IMR-90 (cell line): ENCODE data around the gene TMEM95. TPM values are rescaled to one million over a fixed set of nuclear protein-coding genes. Genes with fewer than 3 reads are reported as not detected.
A peak's percentile ranks its signal among the peaks of the same experiment; 100 is the strongest.

Source experiments
- ATAC-seq: fragments of 200-7000 bp; cut with Tn5 transposase; 2 replicates; pipeline ENCODE4 v1.9.1; 2020; ENCODE audit warnings: low read depth, mild to moderate bottlenecking, moderate library complexity
- BruUV-seq: library from RNA; stranded (reverse); fragments of 400-500 nt; replicated peaks from 2 replicates; lab custom pipeline; 2021; lab: Mats Ljungman, UMichigan
- CTCF ChIA-PET: fragments of 300-600 bp; formaldehyde crosslinking; extraction: SDS; loops from one replicate; lab custom pipeline; 2021; ENCODE audit warnings: antibody characterized with exemption; lab: Yijun Ruan, JAX
- POLR2A ChIA-PET: fragments of 300-600 bp; sonication (Branson Sonifier 250); formaldehyde crosslinking; loops from one replicate; lab custom pipeline; 2022; ENCODE audit warnings: antibody characterized with exemption; ENCODE audit not compliant: unreplicated experiment; lab: Charles Lee
- DNase-seq: peaks from one replicate; pipeline ENCODE4 v3.0.0; 2013
- H2AFZ ChIP-seq: replicated peaks from 2 replicates; pipeline ENCODE3; 2013; ENCODE audit warnings: low read length, mild to moderate bottlenecking; ENCODE audit not compliant: poor library complexity
- H2AK5ac ChIP-seq: 2 replicates; pipeline ENCODE4 v1.6.1; 2013; ENCODE audit warnings: low read depth, low read length, inconsistent platforms
- H2AK9ac ChIP-seq: replicated peaks from 2 replicates; pipeline ENCODE3; 2013; ENCODE audit warnings: mild to moderate bottlenecking, low read depth, low read length, moderate library complexity; ENCODE audit not compliant: poor library complexity
- H2BK120ac ChIP-seq: 2 replicates; pipeline ENCODE4 v1.6.1; 2013; ENCODE audit warnings: low read depth, low read length, inconsistent platforms
- H2BK15ac ChIP-seq: 3 replicates; pipeline ENCODE4 v1.6.1; 2013; ENCODE audit warnings: low read depth, low read length, inconsistent platforms
- H2BK20ac ChIP-seq: 2 replicates; pipeline ENCODE4 v1.6.1; 2013; ENCODE audit warnings: low read depth, mild to moderate bottlenecking, inconsistent platforms, low read length, moderate library complexity
- H2BK5ac ChIP-seq: 2 replicates; pipeline ENCODE4 v1.6.1; 2013; ENCODE audit warnings: mild to moderate bottlenecking, low read depth, low read length, inconsistent platforms; ENCODE audit not compliant: poor library complexity, severe bottlenecking
- H3K14ac ChIP-seq: replicated peaks from 2 replicates; pipeline ENCODE4 v1.6.1; 2013; ENCODE audit warnings: low read depth, low read length, inconsistent platforms
- H3K18ac ChIP-seq: 2 replicates; pipeline ENCODE4 v1.6.1; 2013; ENCODE audit warnings: low read depth, low read length, control low read depth
- H3K23ac ChIP-seq: 2 replicates; pipeline ENCODE4 v1.6.1; 2013; ENCODE audit warnings: low read depth, low read length, inconsistent platforms
- H3K27ac ChIP-seq: 2 replicates; pipeline ENCODE4 v1.5.1; 2013; ENCODE audit warnings: mild to moderate bottlenecking, control low read depth, low read length; ENCODE audit not compliant: insufficient read depth
- H3K27me3 ChIP-seq: 2 replicates; pipeline ENCODE4 v1.6.1; 2013; ENCODE audit warnings: low read length; ENCODE audit not compliant: control insufficient read depth, insufficient read depth
- H3K36me3 ChIP-seq: 2 replicates; pipeline ENCODE4 v1.6.1; 2013; ENCODE audit warnings: low read length, mixed read lengths; ENCODE audit not compliant: control insufficient read depth, insufficient read depth
- H3K4ac ChIP-seq: 2 replicates; pipeline ENCODE4 v1.6.1; 2013; ENCODE audit warnings: low read depth, low read length, inconsistent platforms
- H3K4me1 ChIP-seq: 2 replicates; pipeline ENCODE4 v1.6.1; 2013; ENCODE audit warnings: low read length, mixed read lengths; ENCODE audit not compliant: control insufficient read depth, insufficient read depth
- H3K4me2 ChIP-seq: 2 replicates; pipeline ENCODE4 v1.6.1; 2013; ENCODE audit warnings: low read depth, mild to moderate bottlenecking, control low read depth, low read length, moderate library complexity
- H3K4me3 ChIP-seq: 2 replicates; pipeline ENCODE4 v1.5.1; 2013; ENCODE audit warnings: low read depth, mild to moderate bottlenecking, control low read depth, low read length, moderate library complexity; ENCODE audit not compliant: insufficient read depth
- H3K56ac ChIP-seq: 2 replicates; pipeline ENCODE4 v1.6.1; 2013; ENCODE audit warnings: low read length, inconsistent platforms; ENCODE audit not compliant: insufficient read depth; ENCODE audit errors: extremely low read depth
- H3K79me1 ChIP-seq, 2 experiments: 2 replicates each; pipeline ENCODE4 v1.6.1; 2013; ENCODE audit warnings: low read length in 2 of 2, inconsistent platforms in 1 of 2, low read depth in 1 of 2
- H3K9ac ChIP-seq: 2 replicates; pipeline ENCODE4 v1.6.1; 2013; ENCODE audit warnings: low read depth, low read length, control low read depth
- H3K9me1 ChIP-seq: 2 replicates; pipeline ENCODE4 v1.6.1; 2013; ENCODE audit warnings: low read length, inconsistent platforms; ENCODE audit not compliant: insufficient read depth
- H3K9me3 ChIP-seq: 2 replicates; pipeline ENCODE4 v1.6.1; 2013; ENCODE audit warnings: low read length; ENCODE audit not compliant: control insufficient read depth, insufficient read depth
- H4K20me1 ChIP-seq: 2 replicates; pipeline ENCODE4 v1.6.1; 2013; ENCODE audit warnings: low read length, inconsistent platforms; ENCODE audit not compliant: insufficient read depth
- H4K5ac ChIP-seq: 2 replicates; pipeline ENCODE4 v1.6.1; 2013; ENCODE audit warnings: mild to moderate bottlenecking, low read depth, low read length, control low read depth
- H4K8ac ChIP-seq, 2 experiments: 2 replicates each; pipeline ENCODE4 v1.6.1; 2013; ENCODE audit warnings: low read depth in 2 of 2, low read length in 2 of 2, control low read depth in 1 of 2, inconsistent platforms in 1 of 2
- H4K91ac ChIP-seq: 2 replicates; pipeline ENCODE4 v1.6.1; 2013; ENCODE audit warnings: low read depth, low read length, inconsistent platforms; ENCODE audit not compliant: insufficient read depth
- BHLHE40 ChIP-seq: fragments of 150-350 bp; IDR thresholded peaks from 2 replicates; pipeline ENCODE4 v1.6.1; 2016; ENCODE audit warnings: mild to moderate bottlenecking, low read depth, low read length
- CEBPB ChIP-seq: IDR thresholded peaks from 2 replicates; pipeline ENCODE4 v1.6.1; 2012; ENCODE audit warnings: low read depth, low read length, improper control_type of control experiment
- CHD1 ChIP-seq: IDR thresholded peaks from 2 replicates; pipeline ENCODE4 v1.6.1; 2012; ENCODE audit warnings: low read depth, low read length, improper control_type of control experiment
- FOS ChIP-seq: fragments of 150-350 bp; IDR thresholded peaks from 2 replicates; pipeline ENCODE4 v1.6.1; 2016; ENCODE audit warnings: low read depth, low read length
- MAFK ChIP-seq: IDR thresholded peaks from 2 replicates; pipeline ENCODE4 v1.6.1; 2012; ENCODE audit warnings: low read depth, low read length, improper control_type of control experiment
- MAZ ChIP-seq: IDR thresholded peaks from 2 replicates; pipeline ENCODE4 v1.6.1; 2012; ENCODE audit warnings: low read depth, mild to moderate bottlenecking, low read length, improper control_type of control experiment, moderate library complexity, borderline replicate concordance
- MXI1 ChIP-seq: IDR thresholded peaks from 2 replicates; pipeline ENCODE4 v1.6.1; 2012; ENCODE audit warnings: low read depth, mild to moderate bottlenecking, low read length, moderate library complexity, borderline replicate concordance
- NFE2L2 ChIP-seq: fragments of 150-350 bp; IDR thresholded peaks from 2 replicates; pipeline ENCODE4 v1.6.1; 2016; ENCODE audit warnings: low read depth, mild to moderate bottlenecking, low read length
- POLR2A ChIP-seq: IDR thresholded peaks from 2 replicates; pipeline ENCODE4 v1.6.1; 2012; ENCODE audit warnings: mild to moderate bottlenecking, low read depth, low read length
- RAD21 ChIP-seq: IDR thresholded peaks from 2 replicates; pipeline ENCODE4 v1.6.1; 2012; ENCODE audit warnings: low read length, improper control_type of control experiment
- RCOR1 ChIP-seq: IDR thresholded peaks from 2 replicates; pipeline ENCODE4 v1.6.1; 2012; ENCODE audit warnings: mild to moderate bottlenecking, low read length, improper control_type of control experiment; ENCODE audit not compliant: insufficient replicate concordance
- RFX5 ChIP-seq: IDR thresholded peaks from 2 replicates; pipeline ENCODE4 v1.8.0; 2012; ENCODE audit warnings: low read depth, mild to moderate bottlenecking, low read length, moderate library complexity
- SMC3 ChIP-seq: fragments of 150-350 bp; IDR thresholded peaks from 2 replicates; pipeline ENCODE4 v1.6.1; 2016; ENCODE audit warnings: low read depth, mild to moderate bottlenecking, antibody characterized with exemption, low read length, moderate library complexity
- USF2 ChIP-seq: fragments of 150-350 bp; IDR thresholded peaks from 2 replicates; pipeline ENCODE4 v1.6.1; 2017; ENCODE audit warnings: mild to moderate bottlenecking, antibody characterized with exemption, low read length, low read depth
- WGBS, 2 experiments: methylation state at CpG; one replicate each; pipeline versions ENCODE4 v1.1.5 to v1.1.7; 2013; ENCODE audit warnings: missing lambda C conversion rate in 2 of 2; ENCODE audit not compliant: insufficient read length in 1 of 2; ENCODE audit errors: extremely low coverage in 2 of 2; 5-methylcytosine and 5-hydroxymethylcytosine counted together
- dilution Hi-C: fragments of 300-500 bp; cut with HindIII; formaldehyde crosslinking; loops from one replicate; pipeline ENCODE4 v1.14.3; 2018; ENCODE audit warnings: low sequenced_read_pairs; ENCODE audit not compliant: unreplicated experiment
- in situ Hi-C: fragments of 300-500 bp; cut with MboI; formaldehyde crosslinking; loops from 3 replicates; pipeline ENCODE4 v1.14.3; 2019; ENCODE audit warnings: low sequenced_read_pairs, inconsistent platforms, mixed read lengths
- intact Hi-C: fragments of 100-400 bp; cut with micrococcal nuclease; formaldehyde crosslinking; loops from 2 replicates; pipeline ENCODE4 v1.10.0; 2022
- polyA plus RNA-seq, 3 experiments: library from polyadenylated mRNA; depleted of rRNA; stranded (reverse); fragments of >200 nt; gene quantifications; 2 replicates each; pipeline ENCODE4 v1.2.3, GENCODE V29; 2012; ENCODE audit warnings: low replicate concordance in 1 of 3
- total RNA-seq: library from RNA; depleted of rRNA; stranded (reverse); fragments of >200 nt; gene quantifications from 2 replicates; pipeline ENCODE4 v1.2.3, GENCODE V29; 2012
- TF ChIP-seq, protein P1 (sequence below): fragments of 150-350 bp; IDR thresholded peaks from 2 replicates; pipeline ENCODE4 v1.6.1; 2016; ENCODE audit warnings: low read depth, mild to moderate bottlenecking, low read length, moderate library complexity, borderline replicate concordance

TMEM95 gene
- total and polyA plus RNA-seq, 2 of the 4 experiments (the other 2 are of a cell fraction), result not detected

GRCh38 chr17:7351665-7352502 is 3.1 kb upstream of the TMEM95 start, which contains the start of gene KCTD11:
KCTD11 (plus strand) TSS chr17:7352162.
- Histone ChIP-seq H2AK5ac (peak within 1 kb of the TSS; percentile 99), H3K4ac (peak within 1 kb of the TSS; percentile 100), H3K27me3 (no peaks in the 10 kb centered on the region), H2AFZ (peak within 1 kb of the TSS; percentile 93), H3K9me3 (no peaks in the 10 kb centered on the region), H4K8ac (peak within 1 kb of the TSS; percentile 97 to 98), H3K56ac (peak within 1 kb of the TSS; percentile 95), H3K9me1 (peaks cover 27% of the 10 kb centered on the region), H2BK120ac (peak within 1 kb of the TSS; percentile 89), H3K14ac (peak within 1 kb of the TSS; percentile 100), H4K91ac (peak within 1 kb of the TSS; percentile 98), H2AK9ac (peak within 1 kb of the TSS; percentile 100), H3K23ac (peak within 1 kb of the TSS; percentile 99), H3K4me1 (peaks cover 39% of the 10 kb centered on the region), H3K9ac (peak within 1 kb of the TSS; percentile 99), H2BK5ac (peak within 1 kb of the TSS; percentile 97), H4K5ac (peak within 1 kb of the TSS; percentile 95), H3K18ac (peak within 1 kb of the TSS; percentile 94), H3K36me3 (no peaks in the 10 kb centered on the region), H3K4me2 (peak within 1 kb of the TSS; percentile 89), H2BK20ac (peak within 1 kb of the TSS; percentile 29; the same call in 1 of the 2 replicates), H3K79me1 (peaks cover 24 to 63% of the 10 kb centered on the region in 2 experiments; a peak in 3 of 4 replicates), H3K4me3 (peak within 1 kb of the TSS; percentile 93), H4K20me1 (peaks cover 32% of the 10 kb centered on the region), H2BK15ac (peak within 1 kb of the TSS; percentile 96; the same call in 2 of the 3 replicates), H3K27ac (peak within 1 kb of the TSS; percentile 99)
- peak; percentile 88 for DNase-seq
- in situ Hi-C loops (loop anchor here (10.0 kb wide), 1 partner anchor 203 kb away; the partner anchor contains the start of gene TNFSF13), intact Hi-C loops (loop anchor here (2.0 to 5.0 kb wide), 5 partner anchors 53 to 485 kb away; partner anchors contain the start of genes FGF11, SENP3, TMEM102 and TMEM256), dilution Hi-C loops (no loop called here)
- BruUV-seq, result TSS peak; percentile 84
- peak; percentile 73 for ATAC-seq
- 1% methylated on average over 68 of the region's 91 CpGs; no CpG with 5 or more reads in 1 of the 2 experiments for WGBS, 2 experiments
- POLR2A ChIA-PET, result interaction anchor here (0.6 kb wide), 2 partner anchors 74 to 226 kb away, joined by 3 read pairs; no protein-coding TSS in a partner anchor
- CTCF ChIA-PET, result interaction anchor here (0.6 kb wide), 1 partner anchor 153 kb away, joined by 9 read pairs; no protein-coding TSS in a partner anchor
- TF ChIP-seq, protein P1, sequence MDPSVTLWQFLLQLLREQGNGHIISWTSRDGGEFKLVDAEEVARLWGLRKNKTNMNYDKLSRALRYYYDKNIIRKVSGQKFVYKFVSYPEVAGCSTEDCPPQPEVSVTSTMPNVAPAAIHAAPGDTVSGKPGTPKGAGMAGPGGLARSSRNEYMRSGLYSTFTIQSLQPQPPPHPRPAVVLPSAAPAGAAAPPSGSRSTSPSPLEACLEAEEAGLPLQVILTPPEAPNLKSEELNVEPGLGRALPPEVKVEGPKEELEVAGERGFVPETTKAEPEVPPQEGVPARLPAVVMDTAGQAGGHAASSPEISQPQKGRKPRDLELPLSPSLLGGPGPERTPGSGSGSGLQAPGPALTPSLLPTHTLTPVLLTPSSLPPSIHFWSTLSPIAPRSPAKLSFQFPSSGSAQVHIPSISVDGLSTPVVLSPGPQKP, result no peak
- TF ChIP-seq SMC3 (peak; percentile 29; the same call in 1 of the 2 replicates), RCOR1 (peak; percentile 26), CEBPB (no peak), MAZ (peak; percentile 95), MXI1 (no peak), POLR2A (peak; percentile 66; the same call in 1 of the 2 replicates), CHD1 (peak; percentile 80; the same call in 1 of the 2 replicates), NFE2L2 (no peak), BHLHE40 (peak; percentile 19; the same call in 1 of the 2 replicates), MAFK (0 out of 2 replicates have a peak, but pooled peaks have one; percentile 6), RFX5 (no peak), FOS (peak; percentile 50), RAD21 (no peak; the same call in 1 of the 2 replicates), USF2 (no peak)
